Brain pericyte (primary cell): ENCODE data around the gene MTPN.

ENCODE experiments used
- DNase-seq: peaks from one replicate; pipeline ENCODE4 v3.0.0-alpha.2; 2012; ENCODE audit warnings: low read depth, low spot score

The MTPN gene

GRCh38 chr7:135925210-135925609, 51.9 kb downstream of the MTPN start:
- DNase-seq, result no peak

DNA sequence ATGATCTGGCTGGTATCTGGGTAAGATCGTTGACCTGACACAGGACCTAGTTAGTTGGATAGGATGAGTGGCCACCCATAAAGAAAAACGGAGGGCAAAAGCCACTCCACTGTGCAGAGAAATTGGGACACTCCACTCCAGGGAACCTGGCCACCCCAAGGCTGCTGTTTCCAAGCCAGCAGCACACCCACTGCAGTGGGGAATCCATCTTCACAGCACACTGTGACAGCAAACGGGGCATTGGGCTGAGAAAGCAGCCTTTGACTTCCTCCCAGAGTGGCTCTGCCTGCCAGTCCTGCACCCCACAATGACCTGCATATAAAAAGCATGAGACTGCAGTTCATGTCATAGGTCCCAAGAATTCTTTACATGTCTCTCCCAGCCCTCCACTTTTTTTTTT, 52.9 kb downstream of the MTPN start:
- no peak for DNase-seq

- DNase-seq, result no peak
Observed at GRCh38 chr7:135922263-135922662, 54.9 kb downstream of the MTPN start.

DNA sequence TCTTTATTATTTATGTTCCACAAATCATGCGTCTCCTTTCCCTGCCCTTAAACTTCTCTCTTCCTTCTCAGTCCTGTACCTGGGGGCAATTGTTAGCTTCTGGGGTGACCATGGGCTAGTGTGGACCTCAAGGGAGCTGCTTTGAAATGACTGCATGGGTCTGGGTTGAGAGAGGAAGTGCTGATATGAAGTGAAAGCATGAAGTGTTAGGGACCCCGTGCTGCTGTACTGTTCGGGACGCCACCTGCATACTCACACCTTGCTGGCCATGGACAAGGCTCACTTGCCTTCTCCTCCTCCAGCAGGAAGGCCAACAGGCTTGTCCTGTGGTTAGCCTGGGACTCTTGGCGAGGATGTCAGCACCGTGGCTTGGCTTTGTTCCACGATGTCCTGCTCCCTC, 56.7 kb downstream of the MTPN start:
- no peak for DNase-seq

- DNase-seq, result no peak
Observed at GRCh38 chr7:135919071-135919841, 57.9 kb downstream of the MTPN start.

DNA sequence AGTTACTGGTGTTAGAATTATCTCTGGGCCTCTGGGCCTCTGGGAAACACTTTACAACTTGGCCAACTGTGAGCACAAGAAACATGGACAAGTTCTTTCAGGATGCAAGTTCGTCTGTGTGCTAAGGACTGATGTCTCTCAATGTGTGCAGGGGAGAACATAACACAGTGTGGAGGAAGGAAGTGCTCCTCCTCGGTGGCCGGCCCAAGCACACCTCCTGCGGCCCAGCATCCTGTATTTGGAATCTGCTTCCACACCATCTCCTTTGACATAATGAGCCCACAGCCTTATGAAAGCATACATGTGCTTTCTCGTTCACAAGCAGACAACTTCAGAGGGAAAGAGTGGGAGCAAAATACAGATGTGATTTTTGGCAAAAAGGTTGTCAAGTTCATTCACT, 59.0 kb downstream of the MTPN start:
- no peak for DNase-seq

GRCh38 chr7:135917721-135918120, 59.4 kb downstream of the MTPN start:
- no peak for DNase-seq

DNA sequence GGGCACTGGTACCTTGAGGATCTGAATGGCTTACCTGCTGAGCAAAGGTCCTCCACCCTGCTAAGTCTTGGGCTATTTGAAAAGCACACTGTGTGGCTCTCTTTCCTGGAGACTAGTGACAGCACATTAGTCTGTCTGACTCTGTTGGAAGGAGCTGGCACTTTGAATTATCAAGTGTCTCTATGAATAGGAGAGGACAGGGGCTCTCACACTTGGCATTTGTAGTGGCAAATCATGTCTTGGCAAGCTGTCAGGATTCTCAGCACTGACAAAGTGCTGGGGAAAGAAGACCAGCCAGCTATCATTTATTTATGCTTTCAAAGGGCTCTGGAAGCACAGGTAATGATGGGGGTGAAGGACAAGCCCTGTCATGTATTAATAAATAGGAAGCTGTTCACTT, 62.8 kb downstream of the MTPN start:
- DNase-seq, result no peak

DNA sequence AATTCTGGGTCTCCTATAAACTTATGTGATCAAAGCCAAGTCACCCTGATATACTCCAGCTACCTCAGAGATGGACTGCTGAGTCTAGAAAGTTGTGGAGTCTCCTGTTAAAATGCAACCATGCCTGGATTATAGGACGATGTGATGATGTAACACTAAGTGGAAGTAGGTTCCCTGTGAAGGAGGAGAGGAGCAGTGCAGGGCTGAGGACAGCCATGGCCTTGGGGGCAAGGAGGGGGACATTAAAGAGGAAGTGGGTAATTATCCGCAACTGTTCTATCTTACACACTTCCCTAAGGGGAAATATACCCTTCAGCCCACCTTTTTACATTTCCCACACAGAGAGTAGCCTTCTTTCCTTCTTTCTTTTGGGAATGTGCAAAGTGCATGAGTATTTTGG, 63.8 kb downstream of the MTPN start:
- no peak for DNase-seq

DNA sequence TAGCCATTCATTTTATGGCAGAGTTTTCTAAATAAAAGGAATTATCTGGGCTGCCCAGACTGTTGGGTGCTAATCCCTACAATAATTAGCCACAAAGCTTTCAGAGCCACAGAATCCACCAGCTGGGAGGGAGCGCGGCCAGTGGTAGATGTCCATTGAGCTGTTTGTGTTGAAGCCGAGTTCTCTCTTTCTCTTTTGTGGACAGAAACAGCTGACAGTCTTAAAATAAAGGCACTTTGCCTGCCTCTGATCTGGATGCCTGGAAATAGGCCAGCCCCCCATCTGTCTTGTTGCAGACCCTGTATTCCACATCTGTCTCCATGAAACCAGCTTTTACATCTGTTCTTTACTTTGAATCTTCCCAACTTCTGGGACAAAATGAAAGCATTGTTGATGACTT, 66.1 kb downstream of the MTPN start:
- no peak for DNase-seq

DNA sequence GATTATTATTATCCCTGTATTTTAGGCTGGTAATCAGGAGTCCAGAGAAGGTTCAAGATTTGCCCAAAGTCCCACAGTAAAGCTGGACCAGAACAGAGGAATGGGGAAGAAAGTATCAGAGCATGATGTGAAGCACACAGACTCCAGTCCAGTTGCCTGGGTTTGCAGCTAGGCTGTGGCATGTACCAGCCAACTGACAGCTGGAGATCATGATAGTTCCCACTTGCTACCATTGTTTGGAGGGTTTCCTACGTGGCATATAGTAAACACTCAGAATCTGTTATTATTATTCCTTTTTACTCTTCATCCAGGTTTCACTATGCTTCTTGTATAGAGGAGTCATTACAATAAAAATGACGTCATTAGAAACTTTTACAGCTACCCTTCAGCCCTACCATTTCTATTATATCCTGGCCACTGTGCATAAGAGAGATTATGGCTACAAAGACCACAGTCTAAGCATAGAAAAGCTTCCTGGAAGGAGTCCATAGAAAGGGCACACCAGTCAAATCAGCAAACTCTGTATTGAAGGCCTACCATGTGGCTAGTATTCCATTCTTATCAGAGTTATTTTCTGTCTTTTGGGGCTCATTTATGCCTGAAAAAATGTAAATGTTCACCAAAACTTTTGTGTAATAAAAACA, 66.6 kb downstream of the MTPN start:
- DNase-seq, result no peak

DNA sequence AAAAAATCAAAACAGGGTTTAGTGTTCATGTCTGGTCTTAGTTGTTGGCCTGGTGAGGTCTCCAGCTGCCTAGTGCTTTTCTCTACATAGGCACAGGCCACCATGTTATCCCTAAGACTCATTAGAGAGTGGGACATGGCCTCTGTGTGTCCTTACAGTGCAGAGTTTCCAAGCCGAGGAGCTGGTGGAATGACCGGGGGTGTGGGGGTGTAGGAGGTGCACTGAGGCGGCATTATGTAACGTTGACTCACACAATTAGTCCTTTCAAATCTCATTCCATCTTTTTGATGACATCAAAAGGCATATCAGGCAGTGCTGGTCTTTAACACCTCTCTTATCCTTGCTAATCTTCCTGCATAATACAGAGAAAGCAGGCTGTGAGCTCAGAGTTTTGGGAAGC, 71.3 kb downstream of the MTPN start:
- no peak for DNase-seq

GRCh38 chr7:135905355-135905754, 71.8 kb downstream of the MTPN start:
- no peak for DNase-seq

- DNase-seq, result no peak
Observed at GRCh38 chr7:135904282-135904681, 72.9 kb downstream of the MTPN start.

DNA sequence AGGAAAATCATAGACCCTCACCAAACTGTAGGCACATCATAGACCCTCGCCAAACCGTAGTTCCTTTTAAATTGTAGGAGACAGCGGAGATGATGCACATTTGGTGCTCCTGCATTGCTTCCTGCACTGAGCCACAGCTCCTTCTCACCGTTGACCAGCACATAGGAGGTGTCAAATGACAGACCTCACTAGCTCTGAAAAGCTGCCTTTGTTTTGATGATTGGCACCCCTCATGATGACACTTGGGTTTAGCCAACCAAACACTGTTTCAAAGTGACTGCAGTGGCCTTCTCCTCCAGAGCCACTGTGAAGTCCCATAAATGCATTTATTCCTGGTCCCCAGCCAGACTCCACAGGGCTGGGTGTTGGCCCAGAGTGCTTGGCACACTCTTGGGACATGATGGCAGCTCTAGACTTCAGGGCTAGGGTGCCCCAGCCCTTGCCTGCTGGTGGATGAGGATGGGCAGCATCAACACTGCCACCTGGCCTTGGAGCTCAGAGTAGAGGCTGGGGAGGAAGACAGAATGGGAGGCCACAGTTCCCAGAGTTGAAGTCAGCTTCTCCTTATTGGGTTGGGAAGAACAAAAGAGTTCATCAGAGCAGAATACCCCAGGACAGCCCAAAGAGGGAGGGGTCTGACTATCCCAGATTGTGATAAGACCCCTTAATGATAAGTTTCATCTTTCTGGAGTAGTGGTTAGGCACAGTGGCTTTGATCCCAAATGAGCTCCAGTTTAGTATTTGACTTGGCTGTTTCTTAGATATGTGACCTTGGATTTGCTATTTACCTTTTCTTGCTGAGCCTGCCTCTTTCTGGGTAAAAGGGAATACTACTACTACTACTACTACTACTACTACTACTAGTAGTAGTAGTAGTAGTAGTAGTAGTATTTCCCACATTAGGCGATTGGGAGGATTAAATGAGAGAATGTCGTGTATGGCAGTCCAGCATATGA, 75.3 kb downstream of the MTPN start:
- DNase-seq, result no peak

- DNase-seq, result no peak
Observed at GRCh38 chr7:135900065-135900546, 77.1 kb downstream of the MTPN start.

GRCh38 chr7:135899458-135900064, 77.6 kb downstream of the MTPN start:
- DNase-seq, result no peak

DNA sequence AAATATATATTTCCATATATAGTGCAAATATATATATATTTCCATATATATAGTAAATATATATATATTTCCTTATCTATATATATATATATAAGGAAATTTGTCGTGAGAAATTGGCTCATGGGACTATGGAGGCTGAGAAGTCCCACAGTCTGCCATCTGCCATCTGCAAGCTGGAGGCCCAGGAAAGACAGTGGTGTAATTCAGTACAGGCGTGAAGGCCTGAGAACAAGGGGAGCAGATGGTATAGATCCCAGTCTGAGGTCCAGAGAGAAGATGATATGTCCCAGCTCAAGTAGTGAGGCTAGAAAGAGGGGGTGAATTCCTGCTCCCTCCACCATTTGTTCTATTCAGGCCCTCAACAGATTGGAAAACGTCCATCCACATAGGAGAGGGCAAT, 78.9 kb downstream of the MTPN start:
- no peak for DNase-seq

- DNase-seq, result no peak
Observed at GRCh38 chr7:135894816-135895215, 82.3 kb downstream of the MTPN start.

- no peak for DNase-seq
Observed at GRCh38 chr7:135889823-135890222, 87.3 kb downstream of the MTPN start.

GRCh38 chr7:135888740-135889139, 88.4 kb downstream of the MTPN start:
- DNase-seq, result no peak
